ENCODE measurements around the gene PRRT4.

The PRRT4 gene

GRCh38 chr7:128304212-128304611 lies 57.3 kb downstream of the PRRT4 start:
- Histone ChIP-seq H3K27ac (ENCODE audit: insufficient read depth, low read length, poor library complexity, severe bottlenecking) (no peak overlapping the region), H3K36me3 (ENCODE audit: control insufficient read depth, insufficient read depth, low read length) (peaks cover 29% of the 10 kb centered on the region), H3K4me1 (ENCODE audit: control insufficient read depth, insufficient read depth, low read length, poor library complexity, severe bottlenecking) (no peaks in the 10 kb centered on the region), H3K4me3 (ENCODE audit: insufficient read depth, low read depth, low read length, poor library complexity, severe bottlenecking) (no peak overlapping the region), H3K9me3 (ENCODE audit: control insufficient read depth, low read length) (no peaks in the 10 kb centered on the region), H3K27me3 (replicated peaks; ENCODE audit: control insufficient read depth, insufficient read depth, low read length, poor library complexity, severe bottlenecking) (no peaks in the 10 kb centered on the region)
- no peak for DNase-seq

DNA sequence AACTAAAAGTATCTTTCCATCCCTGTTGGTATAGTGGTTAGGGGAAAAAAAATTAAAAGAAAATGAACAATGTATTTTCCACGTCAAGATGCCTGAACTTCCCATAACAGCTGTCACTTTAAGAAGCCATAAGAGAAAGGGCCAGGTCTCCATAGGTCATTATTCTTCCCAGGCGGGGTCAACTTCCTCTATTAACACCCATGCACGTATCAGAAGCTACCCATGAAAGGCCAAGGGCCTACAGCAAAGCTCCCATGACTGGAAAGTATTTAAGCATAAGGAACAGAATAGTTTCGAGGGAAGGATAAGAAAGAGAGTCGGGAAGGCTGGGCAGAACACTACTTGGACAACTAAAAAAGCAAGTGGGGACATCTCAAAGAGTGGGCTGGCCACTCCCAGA lies 57.8 kb downstream of the PRRT4 start:
- no peak overlapping the region for H3K27ac ChIP-seq (ENCODE audit: insufficient read depth, low read length, poor library complexity, severe bottlenecking)
- H3K4me3 ChIP-seq (ENCODE audit: insufficient read depth, low read depth, low read length, poor library complexity, severe bottlenecking), result no peak overlapping the region
- H3K4me1 ChIP-seq (ENCODE audit: control insufficient read depth, insufficient read depth, low read length, poor library complexity, severe bottlenecking), result no peaks in the 10 kb centered on the region
- no peaks in the 10 kb centered on the region for H3K27me3 ChIP-seq (replicated peaks; ENCODE audit: control insufficient read depth, insufficient read depth, low read length, poor library complexity, severe bottlenecking)
- DNase-seq, result no peak
- peaks cover 27% of the 10 kb centered on the region for H3K36me3 ChIP-seq (ENCODE audit: control insufficient read depth, insufficient read depth, low read length)
- H3K9me3 ChIP-seq (ENCODE audit: control insufficient read depth, low read length), result no peaks in the 10 kb centered on the region

DNA sequence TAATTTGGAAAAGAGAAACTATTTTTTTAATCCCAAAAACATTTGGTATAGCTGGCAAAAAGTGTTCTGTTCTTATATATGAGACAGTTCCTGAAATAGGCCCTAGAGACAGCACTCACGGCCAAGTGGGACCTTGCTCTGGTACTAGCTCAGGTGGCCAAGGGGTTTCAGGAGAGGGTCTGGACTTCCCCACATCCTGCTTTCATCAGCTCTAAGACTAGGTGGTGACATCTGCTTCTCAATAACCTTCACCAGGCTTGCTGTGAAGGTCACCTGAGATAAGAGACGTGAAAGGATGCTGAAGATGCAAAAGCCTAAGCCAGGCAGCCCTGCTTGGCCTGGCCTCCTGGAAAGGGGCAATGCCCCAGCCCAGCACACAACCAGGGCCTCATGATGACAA lies 58.4 kb downstream of the PRRT4 start:
- Histone ChIP-seq H3K4me3 (ENCODE audit: insufficient read depth, low read depth, low read length, poor library complexity, severe bottlenecking) (no peak overlapping the region), H3K27ac (ENCODE audit: insufficient read depth, low read length, poor library complexity, severe bottlenecking) (no peak overlapping the region), H3K4me1 (ENCODE audit: control insufficient read depth, insufficient read depth, low read length, poor library complexity, severe bottlenecking) (no peaks in the 10 kb centered on the region), H3K36me3 (ENCODE audit: control insufficient read depth, insufficient read depth, low read length) (peaks cover 27% of the 10 kb centered on the region), H3K27me3 (replicated peaks; ENCODE audit: control insufficient read depth, insufficient read depth, low read length, poor library complexity, severe bottlenecking) (no peaks in the 10 kb centered on the region), H3K9me3 (ENCODE audit: control insufficient read depth, low read length) (no peaks in the 10 kb centered on the region)
- no peak for DNase-seq

GRCh38 chr7:128302139-128302538 lies 59.4 kb downstream of the PRRT4 start:
- H3K4me3 ChIP-seq (ENCODE audit: insufficient read depth, low read depth, low read length, poor library complexity, severe bottlenecking), result no peak overlapping the region
- peaks cover 17% of the 10 kb centered on the region for H3K36me3 ChIP-seq (ENCODE audit: control insufficient read depth, insufficient read depth, low read length)
- H3K9me3 ChIP-seq (ENCODE audit: control insufficient read depth, low read length), result no peaks in the 10 kb centered on the region
- DNase-seq, result no peak
- no peaks in the 10 kb centered on the region for H3K4me1 ChIP-seq (ENCODE audit: control insufficient read depth, insufficient read depth, low read length, poor library complexity, severe bottlenecking)
- no peak overlapping the region for H3K27ac ChIP-seq (ENCODE audit: insufficient read depth, low read length, poor library complexity, severe bottlenecking)
- no peaks in the 10 kb centered on the region for H3K27me3 ChIP-seq (replicated peaks; ENCODE audit: control insufficient read depth, insufficient read depth, low read length, poor library complexity, severe bottlenecking)
